H9 (cell line): ENCODE measurements around the gene TMEM175. TPM values are rescaled to one million over a fixed set of nuclear protein-coding genes. Genes with fewer than 3 reads are reported as not detected.
A peak's percentile ranks its signal among the peaks of the same experiment; 100 is the strongest.

Experiments
- DNase-seq: peaks from one replicate; pipeline ENCODE4 v3.0.0-alpha.2; 2017
- H2AFZ ChIP-seq: one replicate; pipeline ENCODE4 v1.6.1; 2013; ENCODE audit warnings: mild to moderate bottlenecking, low read length, control low read depth, moderate library complexity
- H2AK5ac ChIP-seq: 2 replicates; pipeline ENCODE4 v1.6.1; 2013; ENCODE audit warnings: low read length, control low read depth, mixed read lengths; ENCODE audit not compliant: insufficient read length
- H2BK120ac ChIP-seq: one replicate; pipeline ENCODE4 v1.6.1; 2013; ENCODE audit warnings: low read depth, mild to moderate bottlenecking, low read length, control low read depth, inconsistent platforms; ENCODE audit not compliant: poor library complexity, severe bottlenecking
- H2BK12ac ChIP-seq: 2 replicates; pipeline ENCODE4 v1.6.1; 2013; ENCODE audit warnings: low read length, control low read depth, mixed read lengths, low read depth; ENCODE audit not compliant: insufficient read length
- H2BK15ac ChIP-seq: 2 replicates; pipeline ENCODE4 v1.6.1; 2013; ENCODE audit warnings: low read depth, low read length, control low read depth
- H2BK20ac ChIP-seq: one replicate; pipeline ENCODE4 v1.6.1; 2013; ENCODE audit warnings: low read depth, mild to moderate bottlenecking, low read length, control low read depth, inconsistent platforms; ENCODE audit not compliant: poor library complexity, severe bottlenecking
- H2BK5ac ChIP-seq: 2 replicates; pipeline ENCODE4 v1.6.1; 2013; ENCODE audit warnings: low read length, control low read depth, mixed read lengths; ENCODE audit not compliant: insufficient read length
- H3K14ac ChIP-seq: 2 replicates; pipeline ENCODE4 v1.6.1; 2013; ENCODE audit warnings: low read length, control low read depth; ENCODE audit not compliant: insufficient read depth
- H3K18ac ChIP-seq: 2 replicates; pipeline ENCODE4 v1.6.1; 2013; ENCODE audit warnings: low read depth, mild to moderate bottlenecking, mixed read lengths, low read length, control low read depth; ENCODE audit not compliant: insufficient read length
- H3K23ac ChIP-seq: 2 replicates; pipeline ENCODE4 v1.6.1; 2013; ENCODE audit warnings: low read length, control low read depth, mixed read lengths, low read depth; ENCODE audit not compliant: insufficient read length
- H3K23me2 ChIP-seq: 2 replicates; pipeline ENCODE4 v1.6.1; 2013; ENCODE audit warnings: low read depth, mild to moderate bottlenecking, mixed read lengths, low read length, control low read depth; ENCODE audit not compliant: insufficient read length, poor library complexity, severe bottlenecking
- H3K27ac ChIP-seq: 2 replicates; pipeline ENCODE4 v1.5.1; 2013; ENCODE audit warnings: low read length, control low read depth, mixed read lengths, low read depth; ENCODE audit not compliant: insufficient read length
- H3K27me3 ChIP-seq: 2 replicates; pipeline ENCODE4 v1.6.1; 2013; ENCODE audit warnings: low read length, control low read depth, inconsistent platforms; ENCODE audit not compliant: insufficient read depth
- H3K4ac ChIP-seq: 2 replicates; pipeline ENCODE4 v1.6.1; 2013; ENCODE audit warnings: low read depth, mild to moderate bottlenecking, control low read depth, inconsistent platforms, low read length, moderate library complexity
- H3K4me1 ChIP-seq: 2 replicates; pipeline ENCODE4 v1.6.1; 2013; ENCODE audit warnings: low read length, control low read depth, inconsistent platforms; ENCODE audit not compliant: insufficient read depth
- H3K4me2 ChIP-seq: 2 replicates; pipeline ENCODE4 v1.6.1; 2013; ENCODE audit warnings: low read length, control low read depth, mixed read lengths; ENCODE audit not compliant: insufficient read length, insufficient read depth
- H3K56ac ChIP-seq: 2 replicates; pipeline ENCODE4 v1.6.1; 2013; ENCODE audit warnings: low read depth, mild to moderate bottlenecking, mixed read lengths, low read length, control low read depth; ENCODE audit not compliant: insufficient read length
- H3K79me1 ChIP-seq: 2 replicates; pipeline ENCODE4 v1.6.1; 2013; ENCODE audit warnings: low read depth, mild to moderate bottlenecking, moderate library complexity, low read length, control low read depth, inconsistent platforms; ENCODE audit not compliant: insufficient read depth, poor library complexity, severe bottlenecking
- H3K79me2 ChIP-seq: 2 replicates; pipeline ENCODE4 v1.6.1; 2013; ENCODE audit warnings: low read length, control low read depth, inconsistent platforms; ENCODE audit not compliant: insufficient read depth
- H3K9ac ChIP-seq: 2 replicates; pipeline ENCODE4 v1.6.1; 2013; ENCODE audit warnings: low read length, control low read depth, mixed read lengths; ENCODE audit not compliant: insufficient read length; ENCODE audit errors: extremely low read depth
- H3K9me3 ChIP-seq: one replicate; pipeline ENCODE4 v1.6.1; 2013; ENCODE audit warnings: low read depth, low read length, inconsistent platforms; ENCODE audit not compliant: control insufficient read depth
- H3T11ph ChIP-seq: one replicate; pipeline ENCODE4 v1.6.1; 2013; ENCODE audit warnings: mild to moderate bottlenecking, low read length, control low read depth, inconsistent platforms
- H4K20me1 ChIP-seq: one replicate; pipeline ENCODE4 v1.6.1; 2013; ENCODE audit not compliant: control insufficient read depth, insufficient read length, insufficient read depth
- H4K5ac ChIP-seq: 2 replicates; pipeline ENCODE4 v1.6.1; 2013; ENCODE audit warnings: low read depth, mild to moderate bottlenecking, mixed read lengths, low read length, control low read depth; ENCODE audit not compliant: insufficient read length
- H4K8ac ChIP-seq: replicated peaks from 2 replicates; pipeline ENCODE4 v1.6.1; 2013; ENCODE audit warnings: low read length, control low read depth, mixed read lengths, low read depth; ENCODE audit not compliant: insufficient read length
- H4K91ac ChIP-seq: 2 replicates; pipeline ENCODE4 v1.6.1; 2013; ENCODE audit warnings: low read depth, mild to moderate bottlenecking, moderate library complexity, mixed read lengths, low read length, control low read depth; ENCODE audit not compliant: insufficient read length
- H3K27ac Mint-ChIP-seq, 3 experiments: 2 replicates in 2 of 3; 3 replicates in 1 of 3; pipeline ENCODE4 v1.8.0; 2020 to 2021; ENCODE audit warnings: mixed read lengths in 3 of 3, mild to moderate bottlenecking in 1 of 3, moderate library complexity in 1 of 3
- H3K27me3 Mint-ChIP-seq: 2 replicates; pipeline ENCODE4 v1.8.0; 2021; ENCODE audit warnings: low read depth, mild to moderate bottlenecking, moderate library complexity, mixed read lengths
- H3K36me3 Mint-ChIP-seq, 3 experiments: 2 replicates in 2 of 3; 3 replicates in 1 of 3; pipeline ENCODE4 v1.8.0; 2020 to 2021; ENCODE audit warnings: low read depth in 3 of 3, mixed read lengths in 3 of 3; ENCODE audit not compliant: insufficient read depth in 1 of 3
- H3K4me1 Mint-ChIP-seq, 2 experiments: 2 replicates each; pipeline ENCODE4 v1.8.0; 2020; ENCODE audit warnings: mixed read lengths in 2 of 2
- H3K4me3 Mint-ChIP-seq, 2 experiments: 2 replicates in 1 of 2; 3 replicates in 1 of 2; pipeline ENCODE4 v1.8.0; 2020 to 2021; ENCODE audit warnings: mild to moderate bottlenecking in 2 of 2, mixed read lengths in 2 of 2, moderate library complexity in 1 of 2
- H3K9me3 Mint-ChIP-seq, 2 experiments: 2 replicates in 1 of 2; 3 replicates in 1 of 2; pipeline ENCODE4 v1.8.0; 2020; ENCODE audit warnings: mild to moderate bottlenecking in 2 of 2, mixed read lengths in 2 of 2, moderate library complexity in 1 of 2
- WGBS: extraction: QIAGEN DNeasy Blood & Tissue Kit; methylation state at CpG from one replicate; pipeline ENCODE4 v1.1.7; 2013; ENCODE audit warnings: missing lambda C conversion rate, low lambda C conversion rate, mixed read lengths; ENCODE audit not compliant: insufficient read length; ENCODE audit errors: extremely low coverage; 5-methylcytosine and 5-hydroxymethylcytosine counted together
- total RNA-seq: library from RNA; stranded (reverse); gene quantifications from 2 replicates; pipeline ENCODE4 v1.2.1, GENCODE V29; 2021
- TF ChIP-seq, protein P1 (sequence below): fragments of 200-600 bp; sonication (generic); conservative IDR thresholded peaks from 3 replicates; pipeline ENCODE4 v1.8.0; 2021; ENCODE audit warnings: antibody characterized with exemption, mild to moderate bottlenecking

TMEM175 gene
- total RNA-seq, 1 experiment from 2014 or later, result 6.4 TPM

DNA sequence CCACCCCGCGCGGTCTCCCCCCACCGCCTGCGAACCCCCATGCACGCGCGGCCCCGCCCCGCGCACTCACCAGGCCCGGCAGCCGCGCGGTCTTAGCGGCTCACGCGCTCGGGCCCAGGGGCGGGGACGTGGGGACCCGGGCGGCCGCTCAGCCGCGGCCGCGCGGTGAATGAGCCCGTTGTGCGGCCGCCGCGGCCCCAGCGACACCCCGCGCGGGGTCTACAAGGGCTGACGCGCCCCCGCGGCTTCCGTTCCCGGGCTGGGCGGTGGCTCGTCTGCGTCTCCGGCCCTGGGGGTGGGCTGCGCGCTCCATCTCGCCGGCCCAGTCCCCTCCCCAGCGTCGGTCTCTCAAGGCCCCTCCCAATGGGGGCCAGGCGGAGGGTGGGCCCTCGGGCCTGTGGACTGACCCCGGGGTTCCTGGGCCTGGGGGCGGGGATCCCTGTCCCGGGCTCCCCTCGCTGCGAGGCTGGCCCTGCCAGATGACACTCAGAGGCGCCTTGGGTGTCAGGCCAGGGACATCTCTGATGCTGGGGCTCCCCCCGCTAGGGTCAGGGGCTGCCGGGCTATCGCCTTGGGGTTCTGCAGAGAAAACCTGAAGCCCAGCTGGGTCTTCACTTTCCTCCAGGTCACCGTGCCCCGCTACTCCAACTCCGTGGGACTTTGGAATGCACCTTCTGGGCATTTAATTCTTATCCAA lies 65.3 kb downstream of the TMEM175 start:
- H3K4me3 Mint-ChIP-seq, result peak overlapping the region in 1 of 2 experiments; percentile 21; a peak in 1 of 5 replicates
- Histone ChIP-seq H3K9ac (no peak overlapping the region), H4K91ac (no peak overlapping the region), H4K8ac (no peak overlapping the region), H3K4me1 (no peaks in the 10 kb centered on the region), H3K4ac (no peak overlapping the region), H3K23me2 (peaks cover 10% of the 10 kb centered on the region), H2BK5ac (no peak overlapping the region), H2BK15ac (no peak overlapping the region), H2AFZ (no peak overlapping the region), H3K14ac (no peak overlapping the region), H4K5ac (no peak overlapping the region), H3K23ac (no peak overlapping the region), H3K56ac (no peak overlapping the region), H3K27me3 (peaks cover 33% of the 10 kb centered on the region; the same call in 1 of the 2 replicates), H2BK12ac (no peak overlapping the region), H3K79me2 (no peaks in the 10 kb centered on the region), H3K27ac (no peak overlapping the region), H3K4me2 (no peak overlapping the region), H2BK20ac (no peak overlapping the region), H2BK120ac (no peak overlapping the region), H3K18ac (no peak overlapping the region), H3K9me3 (no peaks in the 10 kb centered on the region), H2AK5ac (no peak overlapping the region), H3T11ph (no peak overlapping the region), H4K20me1 (no peaks in the 10 kb centered on the region), H3K79me1 (no peaks in the 10 kb centered on the region)
- H3K27me3 Mint-ChIP-seq, result peaks cover 67% of the 10 kb centered on the region
- no peak for DNase-seq
- TF ChIP-seq, protein P1, sequence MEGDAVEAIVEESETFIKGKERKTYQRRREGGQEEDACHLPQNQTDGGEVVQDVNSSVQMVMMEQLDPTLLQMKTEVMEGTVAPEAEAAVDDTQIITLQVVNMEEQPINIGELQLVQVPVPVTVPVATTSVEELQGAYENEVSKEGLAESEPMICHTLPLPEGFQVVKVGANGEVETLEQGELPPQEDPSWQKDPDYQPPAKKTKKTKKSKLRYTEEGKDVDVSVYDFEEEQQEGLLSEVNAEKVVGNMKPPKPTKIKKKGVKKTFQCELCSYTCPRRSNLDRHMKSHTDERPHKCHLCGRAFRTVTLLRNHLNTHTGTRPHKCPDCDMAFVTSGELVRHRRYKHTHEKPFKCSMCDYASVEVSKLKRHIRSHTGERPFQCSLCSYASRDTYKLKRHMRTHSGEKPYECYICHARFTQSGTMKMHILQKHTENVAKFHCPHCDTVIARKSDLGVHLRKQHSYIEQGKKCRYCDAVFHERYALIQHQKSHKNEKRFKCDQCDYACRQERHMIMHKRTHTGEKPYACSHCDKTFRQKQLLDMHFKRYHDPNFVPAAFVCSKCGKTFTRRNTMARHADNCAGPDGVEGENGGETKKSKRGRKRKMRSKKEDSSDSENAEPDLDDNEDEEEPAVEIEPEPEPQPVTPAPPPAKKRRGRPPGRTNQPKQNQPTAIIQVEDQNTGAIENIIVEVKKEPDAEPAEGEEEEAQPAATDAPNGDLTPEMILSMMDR, result no peak
- peaks cover 2 to 4% of the 10 kb centered on the region in 2 experiments; a peak in 2 of 4 replicates for H3K4me1 Mint-ChIP-seq
- no peaks in the 10 kb centered on the region for H3K36me3 Mint-ChIP-seq
- H3K9me3 Mint-ChIP-seq, result peaks cover 0 to 2% of the 10 kb centered on the region in 2 experiments; a peak in 1 of 5 replicates
- H3K27ac Mint-ChIP-seq, result no peak overlapping the region
- WGBS, result no CpG with 5 or more reads among the region's 68 CpGs
